ENCODE data around the gene R3HDM4. TPM values are rescaled to one million over a fixed set of nuclear protein-coding genes. Genes with fewer than 3 reads are reported as not detected.
A peak's percentile ranks its signal among the peaks of the same experiment; 100 is the strongest.
"Not testable (repeated sequence)": the region's sequence is repeated elsewhere in the genome, so short reads cannot be mapped to it uniquely, and the experiment has no call there.

The R3HDM4 gene
- polyA plus RNA-seq, 4 donors = 29.5 to 52.7 (median 42.3) TPM

- not testable (repeated sequence) for H3K27ac ChIP-seq (ENCODE audit: low read depth in 1 of 3, low read length in 2 of 3); FAIRE-seq; H3K4me3 ChIP-seq (ENCODE audit: low read depth in 1 of 3, low read length in 3 of 3); H3K36me3 ChIP-seq (ENCODE audit: control insufficient read depth in 3 of 3, insufficient read depth in 2 of 3, low read depth in 1 of 3, low read length in 3 of 3); H3K4me1 ChIP-seq (ENCODE audit: control insufficient read depth in 3 of 3, insufficient read depth in 2 of 3, low read depth in 1 of 3, low read length in 2 of 3); DNase-seq; H3K9me3 ChIP-seq (ENCODE audit: control insufficient read depth in 2 of 2, insufficient read depth in 1 of 2, low read depth in 1 of 2, low read length in 1 of 2)
- WGBS, 3 donors = 63 to 78% (median 69%) methylated on average over 10 to 12 of the region's 17 CpGs
- peaks cover 1 to 38% (median 7%) of the 10 kb centered on the region in 3 donors for H3K27me3 ChIP-seq (ENCODE audit: control insufficient read depth in 3 of 3, insufficient read depth in 3 of 3, low read length in 3 of 3)
These were observed 59.3 kb downstream of the R3HDM4 start for GRCh38 chr19:853614-854220.

GRCh38 chr19:853014-853585, 59.9 kb downstream of the R3HDM4 start:
- Histone ChIP-seq H3K27ac (ENCODE audit: low read depth in 1 of 3, low read length in 2 of 3) (no peak overlapping the region), H3K36me3 (ENCODE audit: control insufficient read depth in 3 of 3, insufficient read depth in 2 of 3, low read depth in 1 of 3, low read length in 3 of 3) (no peaks in the 10 kb centered on the region), H3K9me3 (ENCODE audit: control insufficient read depth in 2 of 2, insufficient read depth in 1 of 2, low read depth in 1 of 2, low read length in 1 of 2) (no peaks in the 10 kb centered on the region), H3K4me3 (ENCODE audit: low read depth in 1 of 3, low read length in 3 of 3) (no peak overlapping the region), H3K4me1 (ENCODE audit: control insufficient read depth in 3 of 3, insufficient read depth in 2 of 3, low read depth in 1 of 3, low read length in 2 of 3) (no peaks in the 10 kb centered on the region), H3K27me3 (ENCODE audit: control insufficient read depth in 3 of 3, insufficient read depth in 3 of 3, low read length in 3 of 3) (peaks cover 1 to 44% (median 7%) of the 10 kb centered on the region in 3 donors)
- 32 to 56% (median 49%) methylated on average over 26 to 67 of the region's 67 CpGs for WGBS, 3 donors
- FAIRE-seq (no peak), DNase-seq (no peak)

GRCh38 chr19:852136-853013, 60.6 kb downstream of the R3HDM4 start, which contains the start of gene ELANE:
TSS of gene ELANE (plus strand) at chr19:852303. CDS start at chr19:852329, 26 bp downstream.
- peaks cover 1 to 51% (median 7%) of the 10 kb centered on the region in 3 donors for H3K27me3 ChIP-seq (ENCODE audit: control insufficient read depth in 3 of 3, insufficient read depth in 3 of 3, low read length in 3 of 3)
- DNase-seq (no peak), FAIRE-seq (no peak)
- 54 to 64% (median 60%) methylated on average over 38 to 55 of the region's 55 CpGs for WGBS, 3 donors
- H3K4me1 ChIP-seq (ENCODE audit: control insufficient read depth in 3 of 3, insufficient read depth in 2 of 3, low read depth in 1 of 3, low read length in 2 of 3) = no peaks in the 10 kb centered on the region
- H3K27ac ChIP-seq (ENCODE audit: low read depth in 1 of 3, low read length in 2 of 3) = peak within 1 kb of the TSS in 1 of 3 donors; percentile 91
- no peaks in the 10 kb centered on the region for H3K9me3 ChIP-seq (ENCODE audit: control insufficient read depth in 2 of 2, insufficient read depth in 1 of 2, low read depth in 1 of 2, low read length in 1 of 2)
- no peak within 1 kb of the TSS for H3K4me3 ChIP-seq (ENCODE audit: low read depth in 1 of 3, low read length in 3 of 3)
- H3K36me3 ChIP-seq (ENCODE audit: control insufficient read depth in 3 of 3, insufficient read depth in 2 of 3, low read depth in 1 of 3, low read length in 3 of 3) = no peaks in the 10 kb centered on the region

- Histone ChIP-seq H3K4me1 (ENCODE audit: control insufficient read depth in 3 of 3, insufficient read depth in 2 of 3, low read depth in 1 of 3, low read length in 2 of 3) (no peaks in the 10 kb centered on the region), H3K9me3 (ENCODE audit: control insufficient read depth in 2 of 2, insufficient read depth in 1 of 2, low read depth in 1 of 2, low read length in 1 of 2) (no peaks in the 10 kb centered on the region), H3K27me3 (ENCODE audit: control insufficient read depth in 3 of 3, insufficient read depth in 3 of 3, low read length in 3 of 3) (peaks cover 3 to 63% (median 10%) of the 10 kb centered on the region in 3 donors), H3K4me3 (ENCODE audit: low read depth in 1 of 3, low read length in 3 of 3) (no peak overlapping the region), H3K36me3 (ENCODE audit: control insufficient read depth in 3 of 3, insufficient read depth in 2 of 3, low read depth in 1 of 3, low read length in 3 of 3) (no peaks in the 10 kb centered on the region), H3K27ac (ENCODE audit: low read depth in 1 of 3, low read length in 2 of 3) (peak overlapping the region in 2 of 3 donors; percentile 45 to 91)
- FAIRE-seq (no peak), DNase-seq (no peak)
- 30 to 36% (median 34%) methylated on average over 13 of the region's 13 CpGs for WGBS, 3 donors
These were observed 62.1 kb downstream of the R3HDM4 start for GRCh38 chr19:850979-851335.

GRCh38 chr19:850221-850978, 62.6 kb downstream of the R3HDM4 start:
- DNase-seq (peak; percentile 35 to 59), FAIRE-seq (no peak)
- Histone ChIP-seq H3K4me1 (ENCODE audit: control insufficient read depth in 3 of 3, insufficient read depth in 2 of 3, low read depth in 1 of 3, low read length in 2 of 3) (no peaks in the 10 kb centered on the region), H3K9me3 (ENCODE audit: control insufficient read depth in 2 of 2, insufficient read depth in 1 of 2, low read depth in 1 of 2, low read length in 1 of 2) (no peaks in the 10 kb centered on the region), H3K27ac (ENCODE audit: low read depth in 1 of 3, low read length in 2 of 3) (peak overlapping the region in 2 of 3 donors; percentile 45 to 91), H3K4me3 (ENCODE audit: low read depth in 1 of 3, low read length in 3 of 3) (no peak overlapping the region), H3K36me3 (ENCODE audit: control insufficient read depth in 3 of 3, insufficient read depth in 2 of 3, low read depth in 1 of 3, low read length in 3 of 3) (no peaks in the 10 kb centered on the region), H3K27me3 (ENCODE audit: control insufficient read depth in 3 of 3, insufficient read depth in 3 of 3, low read length in 3 of 3) (peaks cover 3 to 68% (median 11%) of the 10 kb centered on the region in 3 donors)
- WGBS, 3 donors = 17 to 22% (median 20%) methylated on average over 21 to 28 of the region's 28 CpGs

GRCh38 chr19:849195-849594, 63.8 kb downstream of the R3HDM4 start:
- H3K4me3 ChIP-seq (ENCODE audit: low read depth in 1 of 3, low read length in 3 of 3); H3K27ac ChIP-seq (ENCODE audit: low read depth in 1 of 3, low read length in 2 of 3); DNase-seq; H3K9me3 ChIP-seq (ENCODE audit: control insufficient read depth in 2 of 2, insufficient read depth in 1 of 2, low read depth in 1 of 2, low read length in 1 of 2); H3K36me3 ChIP-seq (ENCODE audit: control insufficient read depth in 3 of 3, insufficient read depth in 2 of 3, low read depth in 1 of 3, low read length in 3 of 3); FAIRE-seq; H3K4me1 ChIP-seq (ENCODE audit: control insufficient read depth in 3 of 3, insufficient read depth in 2 of 3, low read depth in 1 of 3, low read length in 2 of 3): not testable (repeated sequence)
- H3K27me3 ChIP-seq (ENCODE audit: control insufficient read depth in 3 of 3, insufficient read depth in 3 of 3, low read length in 3 of 3) = peaks cover 7 to 78% (median 11%) of the 10 kb centered on the region in 3 donors
- WGBS, 3 donors = 66 to 78% (median 75%) methylated on average over 8 of the region's 8 CpGs

- H3K4me1 ChIP-seq (ENCODE audit: control insufficient read depth in 3 of 3, insufficient read depth in 2 of 3, low read depth in 1 of 3, low read length in 2 of 3) = peaks cover 0 to under 1% (median 0%) of the 10 kb centered on the region in 3 donors
- FAIRE-seq (no peak), DNase-seq (no peak)
- peaks cover 8 to 84% (median 11%) of the 10 kb centered on the region in 3 donors for H3K27me3 ChIP-seq (ENCODE audit: control insufficient read depth in 3 of 3, insufficient read depth in 3 of 3, low read length in 3 of 3)
- 30 to 45% (median 33%) methylated on average over 11 to 12 of the region's 12 CpGs for WGBS, 3 donors
- H3K36me3 ChIP-seq (ENCODE audit: control insufficient read depth in 3 of 3, insufficient read depth in 2 of 3, low read depth in 1 of 3, low read length in 3 of 3) = no peaks in the 10 kb centered on the region
- H3K9me3 ChIP-seq (ENCODE audit: control insufficient read depth in 2 of 2, insufficient read depth in 1 of 2, low read depth in 1 of 2, low read length in 1 of 2) = no peaks in the 10 kb centered on the region
- no peak overlapping the region for H3K4me3 ChIP-seq (ENCODE audit: low read depth in 1 of 3, low read length in 3 of 3)
- H3K27ac ChIP-seq (ENCODE audit: low read depth in 1 of 3, low read length in 2 of 3) = peak overlapping the region in 1 of 3 donors; percentile 32
These were observed 64.6 kb downstream of the R3HDM4 start for GRCh38 chr19:848386-848921.
